CD4-positive, alpha-beta T cell (primary cell): ENCODE data around the gene ANKRD53. TPM values are rescaled to one million over a fixed set of nuclear protein-coding genes. Genes with fewer than 3 reads are reported as not detected.

Source experiments
- ATAC-seq: fragments of 200-7000 bp; cut with Tn5 transposase; one replicate; pipeline ENCODE4 v1.10.0; 2022; ENCODE audit warnings: mild to moderate bottlenecking; ENCODE audit not compliant: poor library complexity
- CTCF ChIA-PET: fragments of 350-600 bp; sonication (Branson Sonifier 250); formaldehyde crosslinking; loops from one replicate; lab custom pipeline; 2021; ENCODE audit warnings: antibody characterized with exemption, inconsistent platforms; lab: Charles Lee
- POLR2A ChIA-PET: fragments of 350-600 bp; sonication (Branson Sonifier 250); formaldehyde crosslinking; loops from one replicate; lab custom pipeline; 2021; ENCODE audit warnings: antibody characterized with exemption, inconsistent platforms; lab: Charles Lee
- DNase-seq, 14 experiments: peaks; one replicate each; pipeline ENCODE4 v3.0.0-alpha.2; 2013 to 2020; ENCODE audit warnings: mixed read lengths in 2 of 14
- H3K27ac ChIP-seq, 2 donors: one replicate each; pipeline versions ENCODE4 v1.5.1 to v1.7.0; 2013; ENCODE audit warnings: low read length in 2 of 2, low read depth in 1 of 2, mild to moderate bottlenecking in 1 of 2
- H3K27me3 ChIP-seq, 2 experiments: 1 replicate in 1 of 2; 2 replicates in 1 of 2; pipeline versions ENCODE4 v1.6.1 to v1.7.0; 2013; ENCODE audit warnings: low read length in 2 of 2, control low read depth in 1 of 2, mild to moderate bottlenecking in 1 of 2, moderate library complexity in 1 of 2; ENCODE audit not compliant: insufficient read depth in 2 of 2, control insufficient read depth in 1 of 2
- H3K36me3 ChIP-seq: one replicate; pipeline ENCODE4 v1.6.1; 2013; ENCODE audit warnings: low read length, control low read depth; ENCODE audit not compliant: insufficient read depth
- H3K4me1 ChIP-seq: one replicate; pipeline ENCODE4 v1.6.1; 2013; ENCODE audit warnings: low read length, control low read depth; ENCODE audit not compliant: insufficient read depth
- H3K4me3 ChIP-seq: one replicate; pipeline ENCODE4 v1.5.1; 2013; ENCODE audit warnings: mild to moderate bottlenecking, low read length, moderate library complexity
- H3K9me3 ChIP-seq, 2 experiments: 1 replicate in 1 of 2; 2 replicates in 1 of 2; pipeline versions ENCODE4 v1.6.1 to v1.7.0; 2013; ENCODE audit warnings: low read length in 2 of 2, mild to moderate bottlenecking in 2 of 2, control low read depth in 1 of 2, moderate library complexity in 1 of 2; ENCODE audit not compliant: control insufficient read depth in 1 of 2, insufficient read depth in 1 of 2
- H3K27ac Mint-ChIP-seq: one replicate; pipeline ENCODE4 v1.8.0; 2020; ENCODE audit warnings: mixed read lengths
- H3K27me3 Mint-ChIP-seq: one replicate; pipeline ENCODE4 v1.8.0; 2021; ENCODE audit warnings: mixed read lengths
- H3K36me3 Mint-ChIP-seq: one replicate; pipeline ENCODE4 v1.8.0; 2021; ENCODE audit warnings: low read depth, mixed read lengths
- H3K4me1 Mint-ChIP-seq: one replicate; pipeline ENCODE4 v1.8.0; 2021; ENCODE audit warnings: low read depth, mixed read lengths
- H3K4me3 Mint-ChIP-seq: one replicate; pipeline ENCODE4 v1.8.0; 2020; ENCODE audit warnings: mild to moderate bottlenecking, mixed read lengths
- H3K9me3 Mint-ChIP-seq: one replicate; pipeline ENCODE4 v1.8.0; 2020; ENCODE audit warnings: mixed read lengths
- CTCF ChIP-seq: fragments of 200-600 bp; IDR thresholded peaks from one replicate; pipeline ENCODE4 v1.8.0; 2022; ENCODE audit warnings: antibody characterized with exemption, mild to moderate bottlenecking
- intact Hi-C, 2 experiments: fragments of 100-400 bp; cut with DNase I in 1 of 2; cut with micrococcal nuclease in 1 of 2; formaldehyde crosslinking; loops; one replicate each; pipeline versions ENCODE4 v1.15.1 to v1.9.0; 2023 to 2025; cut with DNase I, micrococcal nuclease
- total RNA-seq, 174 experiments: library from RNA in 2 of 174; stranded (reverse) in 2 of 174; gene quantifications; one replicate each; pipeline ENCODE4 v1.2.3 and lab custom pipeline; 2021 to 2026

The ANKRD53 gene
- total RNA-seq, 2 experiments from 2014 or later, result 0.42 to 1.2 TPM

DNA sequence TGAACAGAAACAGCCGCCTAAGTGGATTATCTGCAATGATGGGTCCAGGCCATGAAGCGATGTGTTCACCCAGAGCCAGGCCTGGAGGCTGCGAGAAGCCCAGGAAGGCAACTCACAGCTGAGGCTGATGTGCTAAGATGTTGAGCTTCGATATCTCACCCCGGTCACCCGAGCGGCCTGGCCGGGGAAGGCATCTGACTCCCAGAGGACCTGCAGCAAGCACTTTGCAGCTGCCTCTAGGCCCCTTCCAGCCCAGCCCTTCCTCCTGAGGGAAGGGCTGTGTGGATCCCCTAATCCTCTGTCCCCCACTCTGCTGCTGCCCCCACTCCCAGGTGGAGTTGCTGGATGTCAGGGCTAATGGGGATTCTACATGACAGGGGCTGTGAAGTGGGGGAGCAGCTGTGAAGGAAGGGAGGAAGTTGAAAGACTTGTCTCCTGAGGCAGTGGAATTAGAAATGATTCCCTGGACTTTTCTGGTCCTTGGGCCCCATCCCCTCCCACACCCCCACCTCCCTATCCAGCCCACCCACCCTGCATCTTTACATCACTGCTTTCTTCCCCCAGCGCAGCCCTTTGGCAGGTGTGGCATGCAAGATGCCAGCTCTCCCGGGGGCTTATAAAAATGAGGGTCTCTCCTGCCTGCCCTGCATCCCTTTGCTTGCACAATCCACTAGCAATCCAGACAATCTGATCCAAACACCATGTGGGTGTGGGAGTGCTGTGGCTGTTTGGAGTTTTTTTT lies 38.4 kb upstream of the ANKRD53 start:
- ChIA-PET CTCF (no interaction called here), POLR2A (no interaction called here)
- no peak overlapping the region for H3K27ac ChIP-seq
- no peaks in the 10 kb centered on the region for H3K4me1 ChIP-seq
- ATAC-seq, result no peak
- Mint-ChIP-seq H3K4me3 (no peak overlapping the region), H3K36me3 (no peaks in the 10 kb centered on the region), H3K4me1 (no peaks in the 10 kb centered on the region), H3K27me3 (peaks cover 20% of the 10 kb centered on the region), H3K9me3 (no peaks in the 10 kb centered on the region), H3K27ac (no peak overlapping the region)
- TF ChIP-seq CTCF, result no peak
- peak in 1 of 14 experiments; percentile 27 for DNase-seq
- no peak overlapping the region for H3K4me3 ChIP-seq
- intact Hi-C loops, result no loop called here
- H3K36me3 ChIP-seq, result no peaks in the 10 kb centered on the region
- no peaks in the 10 kb centered on the region for H3K9me3 ChIP-seq
- peaks cover 0 to 2% of the 10 kb centered on the region in 2 experiments for H3K27me3 ChIP-seq

GRCh38 chr2:70941186-70941585 lies 37.2 kb upstream of the ANKRD53 start:
- H3K4me3 ChIP-seq, result no peak overlapping the region
- no peak for TF ChIP-seq CTCF
- Mint-ChIP-seq H3K27me3 (peaks cover 19% of the 10 kb centered on the region), H3K9me3 (no peaks in the 10 kb centered on the region), H3K27ac (no peak overlapping the region), H3K4me1 (no peaks in the 10 kb centered on the region), H3K4me3 (no peak overlapping the region), H3K36me3 (no peaks in the 10 kb centered on the region)
- DNase-seq (peak in 1 of 14 experiments; percentile 22), ATAC-seq (no peak)
- ChIA-PET CTCF (no interaction called here), POLR2A (no interaction called here)
- H3K9me3 ChIP-seq, result no peaks in the 10 kb centered on the region
- no peak overlapping the region for H3K27ac ChIP-seq
- H3K36me3 ChIP-seq, result no peaks in the 10 kb centered on the region
- no peaks in the 10 kb centered on the region for H3K4me1 ChIP-seq
- intact Hi-C loops, result no loop called here
- H3K27me3 ChIP-seq, result peaks cover 0 to 2% of the 10 kb centered on the region in 2 experiments

GRCh38 chr2:70941701-70942100 lies 36.7 kb upstream of the ANKRD53 start:
- TF ChIP-seq CTCF, result no peak
- DNase-seq, result no peak
- peaks cover 16% of the 10 kb centered on the region for H3K27me3 Mint-ChIP-seq
- H3K27me3 ChIP-seq, result peaks cover 0 to 2% of the 10 kb centered on the region in 2 experiments
- H3K27ac Mint-ChIP-seq, result no peak overlapping the region
- no peaks in the 10 kb centered on the region for H3K36me3 ChIP-seq
- no peak overlapping the region for H3K4me3 Mint-ChIP-seq
- ChIA-PET CTCF (no interaction called here), POLR2A (no interaction called here)
- H3K9me3 Mint-ChIP-seq, result no peaks in the 10 kb centered on the region
- H3K9me3 ChIP-seq, result no peaks in the 10 kb centered on the region
- no peak overlapping the region for H3K4me3 ChIP-seq
- no peaks in the 10 kb centered on the region for H3K36me3 Mint-ChIP-seq
- no peak overlapping the region for H3K27ac ChIP-seq
- intact Hi-C loops, result no loop called here
- no peak for ATAC-seq
- H3K4me1 Mint-ChIP-seq, result no peaks in the 10 kb centered on the region
- peaks cover under 1% of the 10 kb centered on the region for H3K4me1 ChIP-seq
